H1 (cell line): Measurements from ENCODE around the gene PRSS21. TPM values are rescaled to one million over a fixed set of nuclear protein-coding genes. Genes with fewer than 3 reads are reported as not detected.

Experiments used
- CTCF ChIA-PET: fragments of 300-600 bp; sonication (Branson Sonifier 250); formaldehyde crosslinking; loops from one replicate; lab custom pipeline; 2021; ENCODE audit not compliant: partially characterized antibody; lab: Charles Lee
- POLR2A ChIA-PET: fragments of 300-600 bp; sonication (Branson Sonifier 250); formaldehyde crosslinking; loops from one replicate; lab custom pipeline; 2021; ENCODE audit warnings: inconsistent platforms; ENCODE audit not compliant: partially characterized antibody; lab: Charles Lee
- DNase-seq, 2 experiments: peaks; one replicate each; pipeline versions ENCODE4 v3.0.0 to v3.0.0-alpha.2; 2010 to 2022; ENCODE audit warnings: low spot score in 2 of 2, low read depth in 1 of 2, mixed read lengths in 1 of 2
- FAIRE-seq: peaks from 2 replicates; lab custom pipeline; 2011; peaks lifted over from hg19 to GRCh38; lab: Jason Lieb, UNC
- H2AFZ ChIP-seq: 2 replicates; pipeline ENCODE4 v1.8.1; 2012; ENCODE audit warnings: low read length, inconsistent platforms
- H2AK5ac ChIP-seq: 2 replicates; pipeline ENCODE4 v1.6.1; 2013; ENCODE audit warnings: low read depth, low read length
- H2BK120ac ChIP-seq: replicated peaks from 2 replicates; pipeline ENCODE3; 2013; ENCODE audit warnings: low read depth, low read length, inconsistent platforms
- H2BK12ac ChIP-seq: 2 replicates; pipeline ENCODE4 v1.6.1; 2013; ENCODE audit warnings: low read depth, low read length
- H2BK15ac ChIP-seq: 2 replicates; pipeline ENCODE4 v1.6.1; 2013; ENCODE audit warnings: low read length
- H2BK20ac ChIP-seq: 2 replicates; pipeline ENCODE4 v1.6.1; 2013; ENCODE audit warnings: low read length
- H2BK5ac ChIP-seq: 2 replicates; pipeline ENCODE4 v1.6.1; 2013; ENCODE audit warnings: low read depth, low read length
- H3K14ac ChIP-seq: 2 replicates; pipeline ENCODE4 v1.6.1; 2013; ENCODE audit warnings: inconsistent platforms; ENCODE audit not compliant: insufficient read length
- H3K18ac ChIP-seq: 2 replicates; pipeline ENCODE4 v1.6.1; 2013; ENCODE audit warnings: low read length; ENCODE audit errors: extremely low read depth
- H3K23ac ChIP-seq: 2 replicates; pipeline ENCODE4 v1.6.1; 2013; ENCODE audit warnings: inconsistent platforms; ENCODE audit not compliant: insufficient read length
- H3K23me2 ChIP-seq: 2 replicates; pipeline ENCODE4 v1.6.1; 2013; ENCODE audit warnings: low read depth, low read length
- H3K27ac ChIP-seq: 2 replicates; pipeline ENCODE4 v1.6.1; 2011; ENCODE audit warnings: low read depth, low read length, inconsistent platforms
- H3K27me3 ChIP-seq, 4 experiments: replicated peaks in 1 of 4; 1 replicate in 1 of 4; 2 replicates in 3 of 4; pipeline versions ENCODE4 v1.6.1 to v1.8.1; 2011 to 2013; ENCODE audit warnings: low read length in 3 of 4, mild to moderate bottlenecking in 3 of 4, inconsistent platforms in 2 of 4, mixed read lengths in 2 of 4, moderate library complexity in 1 of 4; ENCODE audit not compliant: control insufficient read depth in 3 of 4, insufficient read depth in 3 of 4; ENCODE audit errors: extremely low read depth in 1 of 4
- H3K36me3 ChIP-seq, 4 experiments: 2 replicates each; pipeline versions ENCODE4 v1.6.1 to v1.8.1; 2011 to 2013; ENCODE audit warnings: mild to moderate bottlenecking in 4 of 4, low read length in 3 of 4, moderate library complexity in 2 of 4, control low read depth in 1 of 4, inconsistent platforms in 1 of 4; ENCODE audit not compliant: insufficient read depth in 4 of 4, control insufficient read depth in 2 of 4
- H3K4ac ChIP-seq: replicated peaks from 2 replicates; pipeline ENCODE3; 2013; ENCODE audit warnings: low read length, low read depth, mixed read lengths, inconsistent platforms; ENCODE audit not compliant: insufficient read length
- H3K4me1 ChIP-seq, 4 experiments: replicated peaks in 1 of 4; 1 replicate in 1 of 4; 2 replicates in 3 of 4; pipeline versions ENCODE4 v1.6.1 to v1.8.1; 2011 to 2013; ENCODE audit warnings: low read length in 3 of 4, inconsistent platforms in 2 of 4, mixed read lengths in 1 of 4; ENCODE audit not compliant: insufficient read depth in 4 of 4, control insufficient read depth in 3 of 4
- H3K4me2 ChIP-seq, 2 experiments: 2 replicates each; pipeline versions ENCODE4 v1.6.1 to v1.8.1; 2011 to 2013; ENCODE audit warnings: low read depth in 2 of 2, low read length in 2 of 2, control low read depth in 1 of 2, inconsistent platforms in 1 of 2, mild to moderate bottlenecking in 1 of 2; ENCODE audit not compliant: insufficient read depth in 1 of 2
- H3K4me3 ChIP-seq, 4 experiments: fragments of 200-600, 300-600 bp in 1 of 4; sonication (generic), shearing (Covaris generic), sonication (Bioruptor Twin) in 1 of 4; 2 replicates each; pipeline versions ENCODE4 v1.5.1 to v1.8.1; 2011 to 2016; ENCODE audit warnings: low read length in 4 of 4, low read depth in 3 of 4, control low read depth in 2 of 4, inconsistent platforms in 2 of 4, mild to moderate bottlenecking in 2 of 4, mixed read lengths in 1 of 4, moderate library complexity in 1 of 4; ENCODE audit not compliant: insufficient read depth in 2 of 4; ENCODE audit errors: extremely low read depth in 1 of 4
- H3K56ac ChIP-seq: replicated peaks from 2 replicates; pipeline ENCODE3; 2013; ENCODE audit warnings: low read depth, mild to moderate bottlenecking, mixed read lengths, low read length, inconsistent platforms; ENCODE audit not compliant: insufficient read length
- H3K79me1 ChIP-seq: 2 replicates; pipeline ENCODE4 v1.6.1; 2013; ENCODE audit warnings: low read depth, low read length, control low read depth
- H3K79me2 ChIP-seq, 2 experiments: 2 replicates each; pipeline versions ENCODE4 v1.6.1 to v1.8.1; 2012 to 2013; ENCODE audit warnings: low read length in 2 of 2, mild to moderate bottlenecking in 2 of 2, inconsistent platforms in 1 of 2; ENCODE audit not compliant: insufficient read depth in 2 of 2, control insufficient read depth in 1 of 2
- H3K9ac ChIP-seq, 4 experiments: replicated peaks in 1 of 4; 1 replicate in 1 of 4; 2 replicates in 3 of 4; pipeline versions ENCODE4 v1.6.1 to v1.8.1; 2011 to 2013; ENCODE audit warnings: low read depth in 3 of 4, low read length in 3 of 4, control low read depth in 2 of 4, mild to moderate bottlenecking in 2 of 4, moderate library complexity in 2 of 4, inconsistent platforms in 1 of 4; ENCODE audit errors: extremely low read depth in 1 of 4
- H3K9me3 ChIP-seq, 2 experiments: 2 replicates each; pipeline versions ENCODE4 v1.6.1 to v1.8.1; 2012 to 2013; ENCODE audit warnings: mild to moderate bottlenecking in 2 of 2, moderate library complexity in 2 of 2, control low read depth in 1 of 2, inconsistent platforms in 1 of 2, low read depth in 1 of 2, low read length in 1 of 2, mixed read lengths in 1 of 2; ENCODE audit not compliant: insufficient read depth in 2 of 2
- H4K20me1 ChIP-seq, 2 experiments: replicated peaks in 1 of 2; 2 replicates each; pipeline versions ENCODE3 to v1.8.1; 2011 to 2013; ENCODE audit warnings: inconsistent platforms in 2 of 2, low read length in 2 of 2, mild to moderate bottlenecking in 1 of 2; ENCODE audit not compliant: insufficient read depth in 2 of 2, control insufficient read depth in 1 of 2
- H4K5ac ChIP-seq: 2 replicates; pipeline ENCODE4 v1.6.1; 2013; ENCODE audit warnings: low read length, low read depth, mixed read lengths, inconsistent platforms; ENCODE audit not compliant: insufficient read length
- H4K8ac ChIP-seq: 2 replicates; pipeline ENCODE4 v1.8.0; 2013; ENCODE audit warnings: mild to moderate bottlenecking, moderate library complexity, low read length, inconsistent platforms; ENCODE audit not compliant: insufficient read depth; ENCODE audit errors: extremely low read depth
- H4K91ac ChIP-seq: replicated peaks from 2 replicates; pipeline ENCODE3; 2013; ENCODE audit warnings: low read length, mixed read lengths, inconsistent platforms; ENCODE audit not compliant: insufficient read length
- BRCA1 ChIP-seq: IDR thresholded peaks from 2 replicates; pipeline ENCODE4 v1.6.1; 2012; ENCODE audit warnings: low read depth, low read length, improper control_type of control experiment
- EGR1 ChIP-seq: IDR thresholded peaks from 2 replicates; pipeline ENCODE4 v1.6.1; 2011; ENCODE audit warnings: low read depth, low read length, borderline replicate concordance
- HDAC6 ChIP-seq: IDR thresholded peaks from one replicate; pipeline ENCODE4 v1.7.1; 2012; ENCODE audit warnings: low read depth, mild to moderate bottlenecking, inconsistent platforms, low read length, moderate library complexity
- KDM5A ChIP-seq: fragments of 200-600 bp; IDR thresholded peaks from 2 replicates; pipeline ENCODE4 v1.7.1; 2012; ENCODE audit warnings: mild to moderate bottlenecking, low read length, inconsistent platforms, mixed read lengths
- NANOG ChIP-seq: IDR thresholded peaks from 2 replicates; pipeline ENCODE4 v1.6.1; 2011; ENCODE audit warnings: low read length, low read depth, mild to moderate bottlenecking, inconsistent platforms; ENCODE audit not compliant: insufficient read depth, poor library complexity, severe bottlenecking
- POU5F1 ChIP-seq: IDR thresholded peaks from 2 replicates; pipeline ENCODE4 v1.6.1; 2011; ENCODE audit warnings: low read depth, mild to moderate bottlenecking, low read length, moderate library complexity
- RAD21 ChIP-seq, 2 experiments: IDR thresholded peaks in 1 of 2; conservative IDR thresholded peaks in 1 of 2; 2 replicates each; pipeline ENCODE4 v1.6.1; 2011; ENCODE audit warnings: low read depth in 2 of 2, low read length in 2 of 2, improper control_type of control experiment in 1 of 2, inconsistent platforms in 1 of 2, mild to moderate bottlenecking in 1 of 2, moderate library complexity in 1 of 2
- SIRT6 ChIP-seq: IDR thresholded peaks from one replicate; pipeline ENCODE4 v1.7.1; 2012; ENCODE audit warnings: low read length, inconsistent platforms
- WGBS, 2 experiments: shearing (Covaris generic) in 1 of 2; methylation state at CpG; one replicate each; pipeline versions ENCODE4 v1.1.6 to v1.1.7; 2013 to 2015; ENCODE audit warnings: low lambda C conversion rate in 2 of 2, mixed read lengths in 2 of 2, inconsistent platforms in 1 of 2, low coverage in 1 of 2, missing lambda C conversion rate in 1 of 2; ENCODE audit not compliant: insufficient replicate concordance in 2 of 2, insufficient coverage in 1 of 2, insufficient read length in 1 of 2; ENCODE audit errors: extremely low coverage in 1 of 2, missing lambda C conversion rate in 1 of 2; 5-methylcytosine and 5-hydroxymethylcytosine counted together
- polyA plus RNA-seq, 7 experiments: library from polyadenylated mRNA; depleted of rRNA in 3 of 7; stranded (reverse) in 5 of 7; unstranded in 2 of 7; fragments of >200 nt in 5 of 7; fragments of 200-250 nt in 2 of 7; gene quantifications; 1 replicate in 5 of 7; 2 replicates in 1 of 7; 4 replicates in 1 of 7; pipeline versions ENCODE4 v1.2.1 to v1.2.3, GENCODE V29; 2011 to 2013; ENCODE audit warnings: missing spikeins in 2 of 7, mixed read lengths in 2 of 7
- total RNA-seq: library from RNA; stranded (reverse); fragmentation: NEBNext Ultra II Directional; extraction: Animal tissue kit (Norgen Biotek cat#: 25700); gene quantifications from 2 replicates; pipeline ENCODE4 v1.2.1, GENCODE V29; 2021
- TF ChIP-seq, protein P1 (sequence below): IDR thresholded peaks from 2 replicates; pipeline ENCODE4 v1.6.1; 2011; ENCODE audit warnings: low read depth, mild to moderate bottlenecking, low read length; ENCODE audit not compliant: insufficient read depth

Gene PRSS21
- total and polyA plus RNA-seq, 2 of the 8 experiments (the other 6 are each of a cell fraction or from before 2014, with no cell fraction given): 0.76 to 1.0 TPM

DNA sequence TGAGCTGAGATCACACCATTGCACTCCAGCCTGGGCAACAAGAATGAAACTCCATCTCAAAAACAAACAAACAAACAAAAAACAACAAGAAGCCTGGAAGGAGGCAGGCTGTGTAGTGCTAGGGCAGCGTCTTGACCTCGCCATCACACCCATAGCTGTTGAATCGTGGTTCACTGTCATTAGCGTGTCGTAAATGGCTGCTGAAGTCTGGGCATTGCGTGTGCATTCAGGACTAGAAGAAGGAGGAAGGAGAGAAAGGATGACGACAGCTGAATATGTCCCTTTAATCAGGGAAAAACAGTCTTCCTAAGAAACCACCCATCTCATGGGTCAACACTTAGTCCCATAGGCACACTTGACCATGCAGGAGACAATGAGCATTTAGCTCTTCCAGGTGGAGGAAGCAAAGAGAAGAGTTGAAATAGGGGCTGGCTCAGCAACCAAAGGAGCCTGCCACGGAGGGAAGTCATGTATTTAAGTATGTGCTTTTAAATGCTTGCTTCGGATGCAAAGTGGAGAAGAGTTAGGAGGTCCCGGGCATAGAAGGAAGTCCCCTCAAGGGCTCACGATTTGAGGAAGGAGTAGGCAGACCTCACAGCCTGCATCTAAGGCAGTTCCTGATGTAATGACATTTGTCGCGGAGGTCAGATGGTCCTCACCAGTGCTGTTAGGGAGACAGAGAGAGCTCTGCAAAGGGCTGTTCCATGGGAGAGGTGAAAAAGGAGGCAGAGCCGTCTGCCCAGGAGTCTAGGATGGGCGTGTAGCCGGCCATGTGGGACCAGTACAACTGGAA lies 32.1 kb downstream of the PRSS21 start:
- Histone ChIP-seq H3K9me3 (peaks cover 3 to 11% of the 10 kb centered on the region in 2 experiments; a peak in 3 of 4 replicates), H3K14ac (no peak overlapping the region), H3K79me1 (no peaks in the 10 kb centered on the region), H3K23me2 (no peaks in the 10 kb centered on the region), H4K91ac (no peak overlapping the region), H2BK5ac (no peak overlapping the region), H2BK20ac (no peak overlapping the region), H3K18ac (no peak overlapping the region), H2BK12ac (no peak overlapping the region), H2BK120ac (no peak overlapping the region), H4K20me1 (no peaks in the 10 kb centered on the region), H3K4me1 (no peaks in the 10 kb centered on the region), H4K8ac (no peak overlapping the region; the same call in 1 of the 2 replicates), H3K4me2 (no peak overlapping the region), H3K4me3 (no peak overlapping the region), H2AFZ (no peak overlapping the region), H3K9ac (no peak overlapping the region), H3K27ac (no peak overlapping the region), H4K5ac (no peak overlapping the region), H3K56ac (no peak overlapping the region), H3K4ac (no peak overlapping the region), H3K79me2 (no peaks in the 10 kb centered on the region), H2AK5ac (0 out of 2 replicates have a peak overlapping the region, but pooled peaks have one; percentile 39), H3K27me3 (peaks cover 0 to 13% (median 2%) of the 10 kb centered on the region in 4 experiments; a peak in 3 of 7 replicates), H3K36me3 (peaks cover 0 to 3% (median 0%) of the 10 kb centered on the region in 4 experiments; a peak in 1 of 8 replicates), H3K23ac (no peak overlapping the region), H2BK15ac (no peak overlapping the region)
- DNase-seq (no peak), FAIRE-seq (no peak)
- TF ChIP-seq NANOG (no peak), BRCA1 (no peak), SIRT6 (no peak), RAD21 (IDR thresholded peaks at IDR 0.05 in 1 of 2, conservative IDR thresholded peaks at IDR 0.05 in 1 of 2; ENCODE audit: low read depth in 2 of 2, low read length in 2 of 2) (no peak), KDM5A (no peak), POU5F1 (no peak), HDAC6 (no peak), EGR1 (no peak)
- TF ChIP-seq, protein P1, sequence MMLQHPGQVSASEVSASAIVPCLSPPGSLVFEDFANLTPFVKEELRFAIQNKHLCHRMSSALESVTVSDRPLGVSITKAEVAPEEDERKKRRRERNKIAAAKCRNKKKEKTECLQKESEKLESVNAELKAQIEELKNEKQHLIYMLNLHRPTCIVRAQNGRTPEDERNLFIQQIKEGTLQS: no peak
- ChIA-PET CTCF (interaction anchor here (0.6 to 7.3 kb wide), 5 partner anchors 10 to 28 kb away, joined by 3 to 74 read pairs (median 4); no protein-coding TSS in a partner anchor), POLR2A (interaction anchor here (1.0 kb wide), 1 partner anchor 11 kb away, joined by 4 read pairs; no protein-coding TSS in a partner anchor)
- 89% methylated on average over 16 of the region's 16 CpGs; no CpG with 5 or more reads in 1 of the 2 experiments for WGBS, 2 experiments
